Measurements from ENCODE around the gene ITPK1.

DNA sequence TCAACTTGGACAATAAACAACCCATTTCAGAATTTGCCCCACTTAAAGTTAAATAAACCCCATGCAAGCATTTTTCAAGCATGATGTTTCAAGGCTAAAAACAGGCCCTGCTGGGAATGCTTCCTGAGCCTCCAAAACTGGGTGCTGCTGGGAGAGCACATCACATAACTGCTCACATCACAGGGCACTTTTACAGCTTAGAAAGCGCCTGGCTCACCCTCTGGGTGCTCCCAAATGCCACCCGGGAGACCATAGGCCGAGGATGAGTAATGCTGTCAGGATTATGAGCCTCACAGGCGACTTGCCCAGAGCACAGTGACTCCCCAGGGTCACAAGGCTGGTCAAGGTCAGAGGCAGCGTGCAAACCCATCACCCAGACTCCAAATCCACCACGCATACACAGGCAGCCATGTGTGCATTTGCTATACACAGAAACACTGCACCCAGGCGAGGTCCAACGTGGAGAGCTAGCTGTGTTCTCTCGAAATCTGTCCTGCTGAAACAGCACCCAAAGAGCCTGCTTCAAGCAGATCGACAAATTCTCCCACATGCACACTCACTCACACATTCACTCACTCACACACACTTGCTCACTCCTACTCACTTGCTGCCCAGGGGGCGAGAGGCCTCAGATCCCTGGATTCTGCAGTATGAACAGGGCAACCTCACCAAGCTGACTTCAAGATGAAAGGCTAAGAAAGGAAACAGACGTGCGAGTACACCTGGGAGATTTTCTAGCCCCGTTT, 58.7 kb downstream of the ITPK1 start:
- TF ChIP-seq, protein P1, sequence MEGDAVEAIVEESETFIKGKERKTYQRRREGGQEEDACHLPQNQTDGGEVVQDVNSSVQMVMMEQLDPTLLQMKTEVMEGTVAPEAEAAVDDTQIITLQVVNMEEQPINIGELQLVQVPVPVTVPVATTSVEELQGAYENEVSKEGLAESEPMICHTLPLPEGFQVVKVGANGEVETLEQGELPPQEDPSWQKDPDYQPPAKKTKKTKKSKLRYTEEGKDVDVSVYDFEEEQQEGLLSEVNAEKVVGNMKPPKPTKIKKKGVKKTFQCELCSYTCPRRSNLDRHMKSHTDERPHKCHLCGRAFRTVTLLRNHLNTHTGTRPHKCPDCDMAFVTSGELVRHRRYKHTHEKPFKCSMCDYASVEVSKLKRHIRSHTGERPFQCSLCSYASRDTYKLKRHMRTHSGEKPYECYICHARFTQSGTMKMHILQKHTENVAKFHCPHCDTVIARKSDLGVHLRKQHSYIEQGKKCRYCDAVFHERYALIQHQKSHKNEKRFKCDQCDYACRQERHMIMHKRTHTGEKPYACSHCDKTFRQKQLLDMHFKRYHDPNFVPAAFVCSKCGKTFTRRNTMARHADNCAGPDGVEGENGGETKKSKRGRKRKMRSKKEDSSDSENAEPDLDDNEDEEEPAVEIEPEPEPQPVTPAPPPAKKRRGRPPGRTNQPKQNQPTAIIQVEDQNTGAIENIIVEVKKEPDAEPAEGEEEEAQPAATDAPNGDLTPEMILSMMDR (IDR thresholded peaks at IDR 0.05; ENCODE audit: low read length) = no peak
- no peak for TF ChIP-seq EZH2phosphoT487 (IDR thresholded peaks at IDR 0.05; ENCODE audit: low read length)
